Measurements from ENCODE around the gene TXNDC17.

The TXNDC17 gene

DNA sequence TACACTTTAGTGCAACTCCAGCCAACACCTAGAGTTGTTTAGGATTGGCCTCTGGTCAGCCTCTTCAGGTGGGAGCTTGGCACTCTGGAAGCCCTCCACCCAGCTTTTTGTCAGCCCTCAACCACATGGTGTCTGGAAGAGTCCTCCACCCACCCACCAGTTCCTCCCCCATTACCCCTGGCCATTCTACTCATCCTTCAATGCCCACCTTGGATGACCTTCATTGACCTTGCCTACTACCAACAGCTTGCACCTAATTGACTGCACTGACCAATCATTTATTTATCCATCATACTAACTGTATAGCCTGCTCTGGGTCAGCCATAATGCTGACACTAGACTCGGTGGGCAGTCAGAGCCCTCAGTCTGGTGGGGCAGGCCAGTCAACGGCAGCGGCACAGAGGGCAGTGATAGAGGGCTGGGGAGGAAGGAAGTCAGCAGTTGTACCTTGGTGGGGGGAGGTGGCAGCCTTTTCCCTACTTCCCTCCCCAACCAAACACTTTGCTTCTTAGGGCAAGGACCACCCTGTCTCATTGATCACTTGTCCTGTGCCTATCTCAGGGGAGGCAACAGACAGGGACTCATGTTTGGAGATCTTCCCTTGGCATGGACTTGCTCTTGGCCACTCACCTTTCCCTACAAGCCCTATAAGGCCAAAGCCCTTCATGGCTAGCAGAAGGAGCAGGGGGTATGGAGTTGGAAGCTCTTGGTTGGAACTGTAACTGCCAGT is 43.0 kb downstream of the TXNDC17 start:
- TF ChIP-seq, protein P1, sequence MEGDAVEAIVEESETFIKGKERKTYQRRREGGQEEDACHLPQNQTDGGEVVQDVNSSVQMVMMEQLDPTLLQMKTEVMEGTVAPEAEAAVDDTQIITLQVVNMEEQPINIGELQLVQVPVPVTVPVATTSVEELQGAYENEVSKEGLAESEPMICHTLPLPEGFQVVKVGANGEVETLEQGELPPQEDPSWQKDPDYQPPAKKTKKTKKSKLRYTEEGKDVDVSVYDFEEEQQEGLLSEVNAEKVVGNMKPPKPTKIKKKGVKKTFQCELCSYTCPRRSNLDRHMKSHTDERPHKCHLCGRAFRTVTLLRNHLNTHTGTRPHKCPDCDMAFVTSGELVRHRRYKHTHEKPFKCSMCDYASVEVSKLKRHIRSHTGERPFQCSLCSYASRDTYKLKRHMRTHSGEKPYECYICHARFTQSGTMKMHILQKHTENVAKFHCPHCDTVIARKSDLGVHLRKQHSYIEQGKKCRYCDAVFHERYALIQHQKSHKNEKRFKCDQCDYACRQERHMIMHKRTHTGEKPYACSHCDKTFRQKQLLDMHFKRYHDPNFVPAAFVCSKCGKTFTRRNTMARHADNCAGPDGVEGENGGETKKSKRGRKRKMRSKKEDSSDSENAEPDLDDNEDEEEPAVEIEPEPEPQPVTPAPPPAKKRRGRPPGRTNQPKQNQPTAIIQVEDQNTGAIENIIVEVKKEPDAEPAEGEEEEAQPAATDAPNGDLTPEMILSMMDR (IDR thresholded peaks at IDR 0.05; ENCODE audit: insufficient read depth, low read depth, low read length, missing control alignments), result no peak
- H3K4me3 ChIP-seq (ENCODE audit: low read depth, low read length), result no peak overlapping the region

DNA sequence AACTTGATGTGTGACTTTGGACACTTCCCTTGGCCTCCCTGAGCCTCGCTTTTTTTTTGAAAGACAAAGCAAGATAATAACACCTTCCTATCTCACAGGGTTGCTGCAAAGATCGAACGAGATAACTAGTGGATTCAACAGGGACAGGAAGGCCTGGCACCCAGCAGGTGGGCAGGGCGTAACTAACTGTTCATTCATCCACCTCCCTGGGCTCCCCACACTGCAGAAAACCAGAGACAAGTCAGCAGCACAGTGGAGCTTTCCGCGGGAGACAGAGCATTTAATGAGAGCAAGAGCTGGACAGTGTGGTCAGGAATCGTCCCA is 43.6 kb downstream of the TXNDC17 start:
- TF ChIP-seq, protein P1 (IDR thresholded peaks at IDR 0.05; ENCODE audit: insufficient read depth, low read depth, low read length, missing control alignments), result no peak
- no peak for DNase-seq (ENCODE audit: low read depth)
- no peak overlapping the region for H3K4me3 ChIP-seq (ENCODE audit: low read depth, low read length)

More for the DNA sequence above, 43.0 kb downstream of the TXNDC17 start:
- DNase-seq (ENCODE audit: low read depth), result no peak

DNA sequence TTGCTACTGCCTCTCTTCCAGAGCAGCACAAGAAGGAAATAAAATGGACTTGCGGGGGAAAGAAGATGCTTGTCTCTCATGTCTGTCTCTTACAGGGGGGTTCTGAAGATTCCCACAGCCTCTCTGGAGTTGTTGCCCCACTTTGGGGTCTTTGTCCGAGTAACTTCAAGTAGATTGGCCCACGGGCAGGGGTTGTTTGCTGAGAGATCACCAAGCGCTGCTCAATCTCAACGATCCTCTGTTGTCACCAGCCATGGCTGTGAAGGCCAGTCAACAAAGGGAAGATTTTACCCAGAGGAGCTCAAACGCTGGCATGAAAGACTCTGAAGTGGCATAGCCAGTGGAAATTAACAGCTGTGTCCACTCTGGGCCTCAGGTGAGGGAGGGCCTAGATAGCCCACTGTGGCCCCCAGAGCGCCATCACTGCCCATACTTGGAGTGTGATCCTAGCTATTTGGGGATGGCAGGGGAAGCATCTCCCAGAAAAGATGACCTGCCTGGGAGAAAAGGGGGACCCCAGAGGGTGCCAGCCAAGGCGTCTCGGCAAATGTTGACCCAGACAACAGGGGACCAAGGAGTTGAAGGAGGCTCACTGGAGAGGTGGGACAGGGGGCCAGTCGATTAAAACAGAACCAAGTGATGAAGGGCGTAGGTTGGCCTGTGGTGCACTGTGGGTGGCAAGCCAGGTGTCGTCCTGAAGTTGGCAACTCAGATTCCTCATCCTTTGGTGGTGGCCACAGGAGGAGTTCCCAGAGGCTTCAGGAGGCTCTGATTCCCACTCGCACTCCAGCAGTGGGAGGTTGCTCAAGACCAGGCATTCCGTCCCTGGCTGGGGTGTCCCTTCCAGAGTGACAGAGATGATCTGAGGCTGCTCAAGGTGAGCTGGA is 44.3 kb downstream of the TXNDC17 start:
- no peak overlapping the region for H3K4me3 ChIP-seq (ENCODE audit: low read depth, low read length)
- no peak for DNase-seq (ENCODE audit: low read depth)
- TF ChIP-seq, protein P1 (IDR thresholded peaks at IDR 0.05; ENCODE audit: insufficient read depth, low read depth, low read length, missing control alignments), result no peak

DNA sequence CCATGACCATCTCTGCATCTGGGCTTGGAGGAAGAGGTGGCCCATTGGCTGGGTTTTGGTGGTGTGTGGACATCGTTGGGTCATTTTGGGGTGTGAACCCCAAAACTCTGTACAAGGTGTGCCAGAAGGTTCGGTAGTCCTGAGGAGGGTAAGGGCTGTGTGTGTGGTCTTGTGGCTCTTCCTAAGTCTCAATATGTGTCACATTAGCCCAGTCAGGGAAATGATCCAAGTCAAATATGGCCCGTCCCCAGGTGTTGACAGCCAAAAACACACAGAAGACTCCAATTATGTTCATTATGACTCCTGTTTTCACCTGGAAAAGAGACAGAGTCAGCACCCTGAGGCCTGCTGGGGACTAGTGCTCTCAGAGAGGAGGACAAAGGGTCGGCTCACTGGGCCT is 45.2 kb downstream of the TXNDC17 start:
- DNase-seq (ENCODE audit: low read depth), result no peak
- TF ChIP-seq, protein P1 (IDR thresholded peaks at IDR 0.05; ENCODE audit: insufficient read depth, low read depth, low read length, missing control alignments), result no peak
- no peak overlapping the region for H3K4me3 ChIP-seq (ENCODE audit: low read depth, low read length)

DNA sequence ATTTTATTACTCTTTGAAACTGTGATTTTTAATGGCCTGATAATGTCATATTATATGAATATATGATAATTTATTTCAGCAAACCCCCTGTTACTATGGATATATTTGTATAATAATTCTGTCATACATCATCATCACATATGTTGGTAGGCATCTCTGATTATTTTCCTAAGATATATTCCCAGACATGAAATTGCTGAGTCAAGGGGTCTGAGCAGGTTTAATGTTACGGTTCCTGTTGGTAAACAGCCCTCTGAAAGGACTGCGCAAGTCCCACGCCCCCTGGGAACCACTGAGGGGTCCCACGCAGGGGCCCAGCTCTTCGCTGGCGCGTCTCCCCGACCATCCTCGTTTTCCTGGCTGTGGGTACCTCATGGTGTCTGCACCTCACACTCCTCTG is 48.1 kb downstream of the TXNDC17 start:
- H3K4me3 ChIP-seq (ENCODE audit: low read depth, low read length), result no peak overlapping the region
- no peak for DNase-seq (ENCODE audit: low read depth)
- TF ChIP-seq, protein P1 (IDR thresholded peaks at IDR 0.05; ENCODE audit: insufficient read depth, low read depth, low read length, missing control alignments), result no peak

DNA sequence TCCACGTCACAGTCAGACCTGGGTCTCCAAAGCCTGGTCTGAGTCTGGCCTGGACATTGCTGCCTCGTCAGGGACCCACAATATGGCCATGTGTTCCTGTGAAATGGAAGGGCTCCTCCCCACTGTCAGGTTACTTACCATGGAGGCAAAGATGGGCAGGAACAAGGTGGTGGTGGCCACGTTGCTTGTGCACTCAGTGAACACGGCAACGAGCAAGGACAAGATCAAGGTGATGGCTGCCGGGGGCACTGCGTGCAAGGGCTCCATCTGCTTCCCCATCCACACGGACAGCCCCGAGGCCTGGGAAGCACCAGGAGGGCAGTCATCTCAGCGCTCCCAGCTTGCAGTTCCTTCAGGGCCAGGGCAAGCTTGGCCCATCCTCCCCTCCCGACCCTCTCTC is 49.8 kb downstream of the TXNDC17 start:
- no peak overlapping the region for H3K4me3 ChIP-seq (ENCODE audit: low read depth, low read length)
- TF ChIP-seq, protein P1 (IDR thresholded peaks at IDR 0.05; ENCODE audit: insufficient read depth, low read depth, low read length, missing control alignments), result no peak
- no peak for DNase-seq (ENCODE audit: low read depth)

Measured in GM12865 (cell line).